Measurements from ENCODE around the gene BORCS5.

Gene BORCS5

GRCh38 chr12:12423367-12423766 lies 66.5 kb downstream of the BORCS5 start:
- no peak for DNase-seq (ENCODE audit: low read depth, low spot score)
- ChIA-PET POLR2A (no interaction called here), CTCF (no interaction called here)
- no peak for TF ChIP-seq CTCF (IDR thresholded peaks at IDR 0.05; ENCODE audit: insufficient read depth, low read length, missing control alignments)
- no peak overlapping the region for H3K4me3 ChIP-seq (ENCODE audit: low read depth, low read length)

GRCh38 chr12:12425001-12425400 lies 68.1 kb downstream of the BORCS5 start:
- TF ChIP-seq CTCF (IDR thresholded peaks at IDR 0.05; ENCODE audit: insufficient read depth, low read length, missing control alignments): no peak

GRCh38 chr12:12425616-12426015 lies 68.7 kb downstream of the BORCS5 start:
- CTCF ChIA-PET: no interaction called here
- H3K4me3 ChIP-seq (ENCODE audit: low read depth, low read length): no peak overlapping the region
- POLR2A ChIA-PET: no interaction called here
- DNase-seq (ENCODE audit: low read depth, low spot score): peak; percentile 60
- no peak for TF ChIP-seq CTCF (IDR thresholded peaks at IDR 0.05; ENCODE audit: insufficient read depth, low read length, missing control alignments)

More at GRCh38 chr12:12425001-12425400, 68.1 kb downstream of the BORCS5 start:
- H3K4me3 ChIP-seq (ENCODE audit: low read depth, low read length): no peak overlapping the region
- ChIA-PET CTCF (no interaction called here), POLR2A (no interaction called here)
- no peak for DNase-seq (ENCODE audit: low read depth, low spot score)

GRCh38 chr12:12427568-12427967 lies 70.7 kb downstream of the BORCS5 start:
- no peak overlapping the region for H3K4me3 ChIP-seq (ENCODE audit: low read depth, low read length)
- POLR2A ChIA-PET: no interaction called here
- CTCF ChIA-PET: no interaction called here
- DNase-seq (ENCODE audit: low read depth, low spot score): no peak
- TF ChIP-seq CTCF (IDR thresholded peaks at IDR 0.05; ENCODE audit: insufficient read depth, low read length, missing control alignments): no peak

- no peak overlapping the region for H3K4me3 ChIP-seq (ENCODE audit: low read depth, low read length)
- no peak for TF ChIP-seq CTCF (IDR thresholded peaks at IDR 0.05; ENCODE audit: insufficient read depth, low read length, missing control alignments)
- DNase-seq (ENCODE audit: low read depth, low spot score): no peak
- ChIA-PET POLR2A (no interaction called here), CTCF (no interaction called here)
Measured at GRCh38 chr12:12428047-12428446, 71.2 kb downstream of the BORCS5 start.

- H3K4me3 ChIP-seq (ENCODE audit: low read depth, low read length): no peak overlapping the region
- TF ChIP-seq CTCF (IDR thresholded peaks at IDR 0.05; ENCODE audit: insufficient read depth, low read length, missing control alignments): no peak
- no peak for DNase-seq (ENCODE audit: low read depth, low spot score)
- ChIA-PET POLR2A (no interaction called here), CTCF (no interaction called here)
Measured at GRCh38 chr12:12428961-12429657, 72.2 kb downstream of the BORCS5 start.
